ENCODE data around the gene AHRR.
"Not testable (repeated sequence)": the region's sequence is repeated elsewhere in the genome, so short reads cannot be mapped to it uniquely, and the experiment has no call there.

The AHRR gene

DNA sequence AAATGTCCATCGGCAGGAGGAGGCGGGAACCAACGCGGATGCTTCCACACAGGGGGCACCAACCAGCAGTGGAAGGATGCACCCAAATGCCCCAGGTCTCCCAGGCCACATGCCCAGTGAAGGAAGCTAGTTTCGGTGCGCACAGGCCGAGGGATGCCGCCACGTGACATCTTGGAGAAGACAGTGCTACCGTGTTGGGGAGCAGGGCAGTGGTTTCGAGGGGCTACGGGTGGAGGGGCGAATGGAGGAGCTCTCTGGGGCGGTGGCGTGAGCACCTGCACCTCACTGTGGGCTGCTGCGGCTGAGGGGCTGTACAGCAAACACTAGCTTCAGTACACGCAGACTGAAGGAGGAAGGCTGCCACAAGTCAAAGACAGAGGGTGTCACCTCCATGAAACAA is 26.7 kb upstream of the AHRR start:
- H3K4me3 ChIP-seq (ENCODE audit: low read depth in 1 of 5, low read length in 5 of 5); H3K9me3 ChIP-seq (ENCODE audit: control insufficient read depth in 5 of 5, low read length in 5 of 5); H3K27ac ChIP-seq (ENCODE audit: low read depth, low read length); H3K36me3 ChIP-seq (ENCODE audit: control insufficient read depth in 5 of 5, insufficient read depth in 5 of 5, low read length in 5 of 5); H3K9ac ChIP-seq (ENCODE audit: low read length in 5 of 5); H3K4me1 ChIP-seq (ENCODE audit: control insufficient read depth in 5 of 5, insufficient read depth in 5 of 5, low read length in 5 of 5); H3K27me3 ChIP-seq (ENCODE audit: control insufficient read depth in 5 of 5, insufficient read depth in 4 of 5, low read length in 5 of 5): not testable (repeated sequence)

DNA sequence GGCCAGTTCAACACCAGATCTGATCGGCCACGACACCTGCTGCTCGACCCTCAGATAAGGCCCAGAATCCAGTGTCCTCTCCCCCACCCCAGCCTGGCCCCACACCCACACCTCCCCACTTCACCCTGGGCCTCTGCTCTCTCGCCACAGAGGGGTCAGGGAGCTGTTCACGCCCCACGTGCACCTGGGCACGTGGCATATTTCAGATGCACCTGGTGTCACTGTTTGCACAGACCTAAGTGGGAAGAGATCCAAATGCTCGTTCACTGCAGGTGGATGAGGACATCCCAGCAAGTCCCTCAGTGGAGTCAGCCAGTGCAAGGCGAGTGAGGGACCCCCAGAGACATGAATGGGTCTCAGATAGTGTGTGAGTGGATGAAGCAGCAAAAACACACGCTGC is 25.3 kb upstream of the AHRR start:
- H3K36me3 ChIP-seq (ENCODE audit: control insufficient read depth in 5 of 5, insufficient read depth in 5 of 5, low read length in 5 of 5); H3K27ac ChIP-seq (ENCODE audit: low read depth, low read length); H3K27me3 ChIP-seq (ENCODE audit: control insufficient read depth in 5 of 5, insufficient read depth in 4 of 5, low read length in 5 of 5); H3K9me3 ChIP-seq (ENCODE audit: control insufficient read depth in 5 of 5, low read length in 5 of 5); H3K9ac ChIP-seq (ENCODE audit: low read length in 5 of 5); H3K4me3 ChIP-seq (ENCODE audit: low read depth in 1 of 5, low read length in 5 of 5); H3K4me1 ChIP-seq (ENCODE audit: control insufficient read depth in 5 of 5, insufficient read depth in 5 of 5, low read length in 5 of 5): not testable (repeated sequence)

DNA sequence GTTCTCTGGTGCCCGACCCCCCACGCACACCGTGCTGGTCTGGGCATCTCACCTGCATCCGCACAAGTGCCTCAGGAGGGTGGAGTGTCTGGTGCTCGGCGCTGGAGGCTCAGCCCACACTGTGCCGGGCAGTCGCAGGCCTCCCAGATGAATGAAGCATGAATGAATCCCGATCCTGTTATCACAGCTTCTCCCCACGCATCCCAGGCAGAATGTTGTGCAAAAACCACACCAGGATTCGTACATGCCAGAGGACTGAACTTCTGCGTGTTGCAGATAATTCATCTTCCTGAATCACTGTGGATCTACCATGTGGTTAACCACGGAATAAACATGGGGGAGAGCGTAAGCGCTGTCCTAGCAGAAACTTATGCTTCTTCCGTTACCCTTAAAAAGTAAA is 24.6 kb upstream of the AHRR start:
- not testable (repeated sequence) for H3K27me3 ChIP-seq (ENCODE audit: control insufficient read depth in 5 of 5, insufficient read depth in 4 of 5, low read length in 5 of 5); H3K27ac ChIP-seq (ENCODE audit: low read depth, low read length); H3K9ac ChIP-seq (ENCODE audit: low read length in 5 of 5); H3K9me3 ChIP-seq (ENCODE audit: control insufficient read depth in 5 of 5, low read length in 5 of 5); H3K36me3 ChIP-seq (ENCODE audit: control insufficient read depth in 5 of 5, insufficient read depth in 5 of 5, low read length in 5 of 5); H3K4me1 ChIP-seq (ENCODE audit: control insufficient read depth in 5 of 5, insufficient read depth in 5 of 5, low read length in 5 of 5); H3K4me3 ChIP-seq (ENCODE audit: low read depth in 1 of 5, low read length in 5 of 5)

DNA sequence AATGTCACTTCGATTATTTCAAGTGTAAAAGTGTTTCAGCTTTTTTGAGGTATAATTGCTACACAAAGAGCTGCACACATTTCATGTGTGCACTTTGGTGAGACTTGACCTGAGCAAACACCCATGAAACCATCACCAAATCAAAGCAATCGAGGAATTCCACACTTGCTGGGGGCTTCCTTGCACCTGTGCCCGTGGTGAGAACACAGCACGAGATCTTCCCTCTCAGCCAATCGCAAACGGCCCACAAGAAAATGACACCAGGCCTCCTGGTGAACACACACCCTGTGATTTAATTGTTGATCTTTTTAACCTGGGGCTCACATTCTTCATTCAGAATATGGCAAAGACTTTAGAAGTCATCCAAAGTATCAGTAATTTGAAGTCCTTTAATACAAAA is 24.1 kb upstream of the AHRR start:
- not testable (repeated sequence) for H3K36me3 ChIP-seq (ENCODE audit: control insufficient read depth in 5 of 5, insufficient read depth in 5 of 5, low read length in 5 of 5); H3K27me3 ChIP-seq (ENCODE audit: control insufficient read depth in 5 of 5, insufficient read depth in 4 of 5, low read length in 5 of 5); H3K9me3 ChIP-seq (ENCODE audit: control insufficient read depth in 5 of 5, low read length in 5 of 5); H3K27ac ChIP-seq (ENCODE audit: low read depth, low read length); H3K9ac ChIP-seq (ENCODE audit: low read length in 5 of 5); H3K4me3 ChIP-seq (ENCODE audit: low read depth in 1 of 5, low read length in 5 of 5); H3K4me1 ChIP-seq (ENCODE audit: control insufficient read depth in 5 of 5, insufficient read depth in 5 of 5, low read length in 5 of 5)

DNA sequence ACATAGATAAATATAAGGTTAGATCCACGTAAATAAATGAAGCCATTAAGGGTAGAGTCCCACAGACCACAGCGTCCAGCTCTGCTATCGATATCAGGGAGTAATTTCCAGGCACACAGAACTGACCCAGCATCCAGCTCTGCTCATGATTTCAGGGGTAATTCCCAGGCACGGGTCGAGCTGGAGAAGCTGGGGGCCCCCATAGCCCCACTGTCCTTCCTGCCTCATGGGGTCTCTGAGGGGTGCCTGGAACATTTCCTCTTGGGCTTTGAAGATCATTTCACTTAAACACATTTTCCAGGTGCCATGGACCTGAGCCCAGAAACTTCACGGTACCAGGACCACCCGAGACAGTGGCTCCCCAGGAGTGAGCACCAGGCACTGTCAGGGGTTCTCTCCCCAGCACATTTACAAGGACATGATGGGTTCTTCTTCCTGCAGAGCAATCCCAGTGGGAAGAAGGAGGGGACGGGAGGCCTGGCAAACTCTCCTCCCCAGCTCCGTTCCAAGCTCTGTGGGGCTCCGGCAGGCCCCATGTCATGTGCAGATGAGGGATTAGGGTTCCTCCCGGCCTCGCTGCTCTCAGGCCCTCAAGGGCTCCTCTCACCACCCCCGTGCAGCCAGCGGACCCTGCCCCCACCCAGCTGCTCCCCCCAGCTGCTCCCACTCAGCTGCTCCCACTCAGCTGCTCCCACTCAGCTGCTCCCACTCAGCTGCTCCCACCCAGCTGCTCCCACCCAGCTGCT is 23.4 kb upstream of the AHRR start:
- not testable (repeated sequence) for H3K9ac ChIP-seq (ENCODE audit: low read length in 5 of 5); H3K27ac ChIP-seq (ENCODE audit: low read depth, low read length); H3K4me3 ChIP-seq (ENCODE audit: low read depth in 1 of 5, low read length in 5 of 5); H3K36me3 ChIP-seq (ENCODE audit: control insufficient read depth in 5 of 5, insufficient read depth in 5 of 5, low read length in 5 of 5); H3K9me3 ChIP-seq (ENCODE audit: control insufficient read depth in 5 of 5, low read length in 5 of 5); H3K4me1 ChIP-seq (ENCODE audit: control insufficient read depth in 5 of 5, insufficient read depth in 5 of 5, low read length in 5 of 5); H3K27me3 ChIP-seq (ENCODE audit: control insufficient read depth in 5 of 5, insufficient read depth in 4 of 5, low read length in 5 of 5)

DNA sequence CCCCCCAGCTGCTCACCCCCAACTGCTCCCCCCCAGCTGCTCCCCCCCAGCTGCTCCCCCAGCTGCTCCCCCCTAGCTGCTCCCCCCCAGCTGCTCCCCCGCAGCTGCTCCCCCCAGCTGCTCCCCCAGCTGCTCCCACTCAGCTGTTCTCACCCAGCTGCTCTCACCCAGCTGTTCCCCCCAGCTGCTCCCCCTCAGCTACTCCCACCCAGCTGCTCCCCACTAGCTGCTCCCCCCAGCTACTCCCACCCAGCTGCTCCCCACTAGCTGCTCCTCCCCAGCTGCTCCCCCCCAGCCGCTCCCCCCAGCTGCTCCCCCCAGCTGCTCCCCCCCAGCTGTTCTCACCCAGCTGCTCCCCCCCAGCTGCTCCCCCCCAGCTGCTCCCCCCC is 22.8 kb upstream of the AHRR start:
- Histone ChIP-seq H3K27ac (ENCODE audit: low read depth, low read length) (no peak overlapping the region), H3K36me3 (ENCODE audit: control insufficient read depth in 5 of 5, insufficient read depth in 5 of 5, low read length in 5 of 5) (no peaks in the 10 kb centered on the region), H3K4me3 (ENCODE audit: low read depth in 1 of 5, low read length in 5 of 5) (no peak overlapping the region), H3K4me1 (ENCODE audit: control insufficient read depth in 5 of 5, insufficient read depth in 5 of 5, low read length in 5 of 5) (peaks cover 0 to 7% (median 5%) of the 10 kb centered on the region in 5 donors), H3K27me3 (ENCODE audit: control insufficient read depth in 5 of 5, insufficient read depth in 4 of 5, low read length in 5 of 5) (no peaks in the 10 kb centered on the region), H3K9me3 (ENCODE audit: control insufficient read depth in 5 of 5, low read length in 5 of 5) (no peaks in the 10 kb centered on the region), H3K9ac (ENCODE audit: low read length in 5 of 5) (no peak overlapping the region)

DNA sequence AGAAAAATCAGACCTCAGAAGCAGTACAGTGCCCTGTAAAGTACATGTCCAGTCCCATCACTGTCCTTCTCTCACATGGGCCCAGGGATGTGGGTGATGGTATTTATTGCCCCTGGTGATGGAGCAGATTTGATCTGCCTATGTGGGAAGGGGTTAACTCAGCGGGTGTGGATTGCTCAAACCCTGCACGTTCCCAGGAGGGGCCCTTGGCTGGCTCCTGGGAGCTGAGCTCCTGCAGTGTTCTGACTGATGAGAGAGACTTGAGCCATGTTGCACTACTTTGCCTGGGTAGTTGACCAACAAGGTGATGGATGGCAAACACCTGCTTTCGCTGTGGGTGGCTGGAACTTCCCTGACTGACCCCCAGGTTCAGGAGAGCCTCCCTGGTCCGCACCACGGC is 21.6 kb upstream of the AHRR start:
- H3K9me3 ChIP-seq (ENCODE audit: control insufficient read depth in 5 of 5, low read length in 5 of 5); H3K9ac ChIP-seq (ENCODE audit: low read length in 5 of 5); H3K27ac ChIP-seq (ENCODE audit: low read depth, low read length); H3K27me3 ChIP-seq (ENCODE audit: control insufficient read depth in 5 of 5, insufficient read depth in 4 of 5, low read length in 5 of 5); H3K4me3 ChIP-seq (ENCODE audit: low read depth in 1 of 5, low read length in 5 of 5); H3K4me1 ChIP-seq (ENCODE audit: control insufficient read depth in 5 of 5, insufficient read depth in 5 of 5, low read length in 5 of 5); H3K36me3 ChIP-seq (ENCODE audit: control insufficient read depth in 5 of 5, insufficient read depth in 5 of 5, low read length in 5 of 5): not testable (repeated sequence)

DNA sequence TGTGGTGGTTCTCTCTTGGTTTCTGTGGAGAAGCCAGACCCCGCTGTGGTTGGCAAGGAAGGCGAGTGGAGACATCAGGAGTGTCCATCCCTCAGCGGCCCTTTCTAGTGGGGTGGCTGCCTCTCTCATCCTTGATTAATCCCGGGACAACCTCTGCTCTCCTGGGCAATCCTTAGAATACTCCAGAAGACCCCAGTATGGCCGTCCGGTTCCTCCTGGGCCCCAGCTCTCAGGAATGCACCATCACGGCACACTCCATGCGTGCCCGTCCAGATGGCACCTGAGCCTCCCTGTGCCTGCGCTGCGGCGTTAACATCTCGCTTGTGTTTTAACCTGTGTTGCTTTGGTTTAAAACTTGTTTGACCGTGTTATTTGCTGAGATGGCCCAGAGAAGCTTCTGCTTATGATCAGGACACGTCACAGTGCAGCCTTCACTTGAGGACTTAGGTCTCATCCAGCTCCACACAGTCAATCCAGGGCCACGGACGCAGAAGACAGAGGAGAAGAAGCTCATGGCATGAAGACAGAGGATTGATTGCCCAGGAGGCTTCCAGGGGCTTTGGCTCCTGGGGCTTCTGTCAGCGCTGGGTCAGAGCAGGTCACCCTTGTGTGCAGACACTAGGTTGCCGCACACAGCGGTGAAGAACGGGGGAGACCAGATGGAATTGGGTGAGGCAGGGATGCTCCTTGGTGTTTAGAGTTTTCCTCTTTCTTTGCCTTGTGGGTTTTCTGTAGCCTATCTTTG is 20.7 kb upstream of the AHRR start:
- not testable (repeated sequence) for H3K9ac ChIP-seq (ENCODE audit: low read length in 5 of 5); H3K9me3 ChIP-seq (ENCODE audit: control insufficient read depth in 5 of 5, low read length in 5 of 5); H3K27ac ChIP-seq (ENCODE audit: low read depth, low read length)

DNA sequence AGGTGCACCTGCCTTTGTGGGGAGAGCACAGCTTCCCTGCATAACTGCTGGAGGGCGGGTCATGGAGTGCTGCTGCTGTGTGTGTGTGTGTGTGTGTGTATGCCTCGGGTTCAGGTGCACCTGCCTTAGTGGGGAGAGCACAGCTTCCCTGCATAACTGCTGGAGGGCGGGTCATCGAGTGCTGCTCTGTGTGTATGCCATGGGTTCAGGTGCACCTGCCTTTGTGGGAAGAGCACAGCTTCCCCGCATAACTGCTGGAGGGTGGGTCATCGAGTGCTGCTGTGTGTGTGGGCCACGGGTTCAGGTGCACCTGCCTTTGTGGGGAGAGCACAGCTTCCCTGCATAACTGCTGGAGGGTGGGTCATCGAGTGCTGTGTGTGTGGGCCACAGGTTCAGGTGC is 19.1 kb upstream of the AHRR start:
- H3K9me3 ChIP-seq (ENCODE audit: control insufficient read depth in 5 of 5, low read length in 5 of 5); H3K4me3 ChIP-seq (ENCODE audit: low read depth in 1 of 5, low read length in 5 of 5); H3K9ac ChIP-seq (ENCODE audit: low read length in 5 of 5); H3K27ac ChIP-seq (ENCODE audit: low read depth, low read length); H3K4me1 ChIP-seq (ENCODE audit: control insufficient read depth in 5 of 5, insufficient read depth in 5 of 5, low read length in 5 of 5); H3K27me3 ChIP-seq (ENCODE audit: control insufficient read depth in 5 of 5, insufficient read depth in 4 of 5, low read length in 5 of 5): not testable (repeated sequence)
- H3K36me3 ChIP-seq (ENCODE audit: control insufficient read depth in 5 of 5, insufficient read depth in 5 of 5, low read length in 5 of 5), result peaks cover 2 to 26% (median 22%) of the 10 kb centered on the region in 5 donors

More for the DNA sequence above, 20.7 kb upstream of the AHRR start:
- H3K27me3 ChIP-seq (ENCODE audit: control insufficient read depth in 5 of 5, insufficient read depth in 4 of 5, low read length in 5 of 5); H3K4me3 ChIP-seq (ENCODE audit: low read depth in 1 of 5, low read length in 5 of 5); H3K4me1 ChIP-seq (ENCODE audit: control insufficient read depth in 5 of 5, insufficient read depth in 5 of 5, low read length in 5 of 5): not testable (repeated sequence)
- H3K36me3 ChIP-seq (ENCODE audit: control insufficient read depth in 5 of 5, insufficient read depth in 5 of 5, low read length in 5 of 5), result peaks cover 0 to 10% (median 7%) of the 10 kb centered on the region in 5 donors

DNA sequence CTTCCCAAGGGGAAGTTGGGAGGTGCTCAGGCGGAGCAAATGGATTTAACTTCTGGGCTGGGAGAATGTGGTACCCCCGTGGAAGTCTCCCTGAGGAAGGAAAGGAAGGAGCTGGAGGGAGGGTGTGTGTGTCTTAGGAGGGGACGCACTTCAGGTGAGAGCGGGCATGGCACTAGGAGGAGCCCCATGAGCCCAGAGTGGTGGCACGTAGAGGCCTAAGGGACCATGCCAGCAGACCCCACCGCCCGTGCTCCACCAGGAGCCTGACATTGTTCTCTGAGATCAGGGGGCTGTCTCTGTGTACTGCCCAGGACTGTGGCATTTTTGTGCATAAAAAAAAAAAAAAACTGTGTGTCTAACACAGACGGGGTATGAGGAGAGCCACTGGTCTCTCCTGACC is 18.5 kb upstream of the AHRR start:
- Histone ChIP-seq H3K27me3 (ENCODE audit: control insufficient read depth in 5 of 5, insufficient read depth in 4 of 5, low read length in 5 of 5) (no peaks in the 10 kb centered on the region), H3K9ac (ENCODE audit: low read length in 5 of 5) (no peak overlapping the region), H3K4me1 (ENCODE audit: control insufficient read depth in 5 of 5, insufficient read depth in 5 of 5, low read length in 5 of 5) (peaks cover 0 to 7% (median 5%) of the 10 kb centered on the region in 5 donors), H3K27ac (ENCODE audit: low read depth, low read length) (no peak overlapping the region), H3K9me3 (ENCODE audit: control insufficient read depth in 5 of 5, low read length in 5 of 5) (no peaks in the 10 kb centered on the region), H3K4me3 (ENCODE audit: low read depth in 1 of 5, low read length in 5 of 5) (no peak overlapping the region), H3K36me3 (ENCODE audit: control insufficient read depth in 5 of 5, insufficient read depth in 5 of 5, low read length in 5 of 5) (peaks cover 2 to 31% (median 27%) of the 10 kb centered on the region in 5 donors)

Data from subcutaneous abdominal adipose tissue (tissue), 5 donors.